GM12878 (cell line): ENCODE data around the gene TCEA2. TPM values are rescaled to one million over a fixed set of nuclear protein-coding genes. Genes with fewer than 3 reads are reported as not detected.
A peak's percentile ranks its signal among the peaks of the same experiment; 100 is the strongest.

Experiments used
- ATF2 ChIP-seq: IDR thresholded peaks from 2 replicates; pipeline ENCODE4 v1.6.1; 2012; ENCODE audit warnings: low read length, inconsistent platforms
- CBX3 ChIP-seq: fragments of 200-600 bp; sonication (generic); IDR thresholded peaks from 2 replicates; pipeline ENCODE4 v1.6.1; 2016; ENCODE audit warnings: low read depth, borderline replicate concordance
- CREM ChIP-seq: IDR thresholded peaks from 2 replicates; pipeline ENCODE4 v1.6.1; 2014; ENCODE audit warnings: antibody characterized with exemption, low read depth
- FOS ChIP-seq: IDR thresholded peaks from 3 replicates; pipeline ENCODE4 v1.6.1; 2011; ENCODE audit warnings: borderline replicate concordance; ENCODE audit not compliant: insufficient read length; ENCODE audit errors: extremely low read depth
- HCFC1 ChIP-seq: fragments of 150-350 bp; IDR thresholded peaks from 2 replicates; pipeline ENCODE4 v1.6.1; 2014; ENCODE audit warnings: low read length
- HDAC2 ChIP-seq: fragments of 200-600 bp; sonication (generic); IDR thresholded peaks from 2 replicates; pipeline ENCODE4 v1.6.1; 2017
- HDAC6 ChIP-seq: fragments of 200-600 bp; sonication (generic); IDR thresholded peaks from one replicate; pipeline ENCODE4 v1.8.0; 2017; ENCODE audit warnings: antibody characterized with exemption; ENCODE audit not compliant: unreplicated experiment
- HSF1 ChIP-seq: fragments of 150-350 bp; IDR thresholded peaks from 2 replicates; pipeline ENCODE4 v1.6.1; 2014; ENCODE audit warnings: mild to moderate bottlenecking, low read depth, low read length
- IRF5 ChIP-seq: fragments of 450-650 bp; IDR thresholded peaks from 2 replicates; pipeline ENCODE4 v1.6.1; 2017; ENCODE audit warnings: borderline replicate concordance
- LARP7 ChIP-seq: fragments of 450-650 bp; IDR thresholded peaks from 2 replicates; pipeline ENCODE4 v1.6.1; 2017; ENCODE audit warnings: mild to moderate bottlenecking
- MEF2B ChIP-seq: fragments of 450-650 bp; IDR thresholded peaks from 2 replicates; pipeline ENCODE4 v1.6.1; 2018; ENCODE audit warnings: mild to moderate bottlenecking, moderate library complexity; ENCODE audit not compliant: partially characterized antibody, poor library complexity, severe bottlenecking
- MTA2 ChIP-seq: fragments of 450-650 bp; IDR thresholded peaks from 2 replicates; pipeline ENCODE4 v1.6.1; 2016; ENCODE audit warnings: low read depth, mild to moderate bottlenecking, moderate library complexity
- NFIC ChIP-seq: IDR thresholded peaks from 2 replicates; pipeline ENCODE4 v1.6.1; 2012; ENCODE audit warnings: low read depth, mild to moderate bottlenecking, inconsistent platforms, low read length, moderate library complexity
- RAD21 ChIP-seq: IDR thresholded peaks from 2 replicates; pipeline ENCODE4 v1.6.1; 2011; ENCODE audit warnings: mild to moderate bottlenecking, low read depth, low read length, moderate library complexity; ENCODE audit not compliant: insufficient read depth
- RCOR1 ChIP-seq: conservative IDR thresholded peaks from 2 replicates; pipeline ENCODE4 v1.6.1; 2012; ENCODE audit warnings: low read depth, low read length, improper control_type of control experiment
- RFX5 ChIP-seq: IDR thresholded peaks from 2 replicates; pipeline ENCODE4 v1.6.1; 2011; ENCODE audit warnings: low read depth, low read length, improper control_type of control experiment
- SKIL ChIP-seq: fragments of 450-650 bp; IDR thresholded peaks from 2 replicates; pipeline ENCODE4 v1.6.1; 2017; ENCODE audit warnings: mild to moderate bottlenecking, low read depth, inconsistent platforms; ENCODE audit not compliant: poor library complexity, severe bottlenecking
- SPI1 ChIP-seq: IDR thresholded peaks from 2 replicates; pipeline ENCODE4 v1.6.1; 2011; ENCODE audit warnings: low read depth, mild to moderate bottlenecking, low read length, moderate library complexity, borderline replicate concordance; ENCODE audit not compliant: insufficient read depth
- TARDBP ChIP-seq: IDR thresholded peaks from 2 replicates; pipeline ENCODE4 v1.6.1; 2016; ENCODE audit warnings: borderline replicate concordance
- ZNF592 ChIP-seq: fragments of 450-650 bp; IDR thresholded peaks from 2 replicates; pipeline ENCODE4 v1.6.1; 2017; ENCODE audit warnings: mild to moderate bottlenecking, moderate library complexity
- polyA plus RNA-seq, 11 experiments: library from polyadenylated mRNA; depleted of rRNA in 4 of 11; unstranded in 6 of 11; stranded (reverse) in 5 of 11; fragments of >200 nt; fragmentation: Nextera tagmentation in 4 of 11; fragmentation: Illumina TruSeq in 1 of 11; extraction: Ambion mirVana in 4 of 11; extraction: Trizol in 1 of 11; gene quantifications; 1 replicate in 1 of 11; 2 replicates in 10 of 11; pipeline versions ENCODE4 v1.2.1 to v1.2.3, GENCODE V29; 2011 to 2016; ENCODE audit warnings: inconsistent platforms in 2 of 11, missing spikeins in 2 of 11, low read depth in 1 of 11
- total RNA-seq, 4 experiments: library from RNA; depleted of rRNA in 3 of 4; stranded (reverse); fragments of >200 nt in 3 of 4; fragmentation: Illumina TruSeq in 1 of 4; extraction: Trizol in 1 of 4; gene quantifications; 2 replicates each; pipeline versions ENCODE4 v1.2.1 to v1.2.3, GENCODE V29; 2013 to 2021

Gene TCEA2
- total and polyA plus RNA-seq, 10 of the 15 experiments (the other 5 are each of a cell fraction or from before 2014, with no cell fraction given): 3.4 to 42.5 (median 13.3) TPM

- TF ChIP-seq IRF5 (no peak), ATF2 (no peak), RFX5 (no peak), ZNF592 (no peak), MTA2 (no peak), MEF2B (no peak), HSF1 (no peak), HDAC6 (no peak), HCFC1 (no peak; the same call in 1 of the 2 replicates), FOS (no peak), HDAC2 (no peak), TARDBP (no peak), RCOR1 (no peak), SPI1 (peak; percentile 74), SKIL (no peak), LARP7 (peak; percentile 70; the same call in 1 of the 2 replicates), NFIC (no peak), RAD21 (no peak), CBX3 (no peak), CREM (no peak)
These were observed 16.4 kb downstream of the TCEA2 start, which contains the start of gene RGS19 (continued) for GRCh38 chr20:64079273-64080012.
